Stimulated activated naive B cell treated with anti-CD40 and anti-IgM and Interleukin-4, amounts not matched to agents 10 μg/mL and 1 μg/mL and 100 μg/mL, for 72 hours (primary cell): ENCODE data around the gene OPN1LW.
A peak's percentile ranks its signal among the peaks of the same experiment; 100 is the strongest.
"Not testable (repeated sequence)": the region's sequence is repeated elsewhere in the genome, so short reads cannot be mapped to it uniquely, and the experiment has no call there.

Experiments
- ATAC-seq, 2 donors: fragments of 150-1000 bp; cut with Tn5 transposase; replicated peaks; 2 replicates each; pipeline ENCODE4 v1.10.0; 2021; ENCODE audit warnings: moderate library complexity in 1 of 2
- DNase-seq: peaks from one replicate; pipeline ENCODE4 v3.0.0; 2021
- H3K27ac Mint-ChIP-seq: one replicate; pipeline ENCODE4 v1.8.0; 2022; ENCODE audit warnings: mild to moderate bottlenecking, mixed read lengths
- H3K27me3 Mint-ChIP-seq, 2 donors: one replicate each; pipeline ENCODE4 v1.8.0; 2022; ENCODE audit warnings: mixed read lengths in 2 of 2
- H3K36me3 Mint-ChIP-seq, 2 donors: one replicate each; pipeline ENCODE4 v1.8.0; 2022; ENCODE audit warnings: mixed read lengths in 2 of 2, mild to moderate bottlenecking in 1 of 2
- H3K4me1 Mint-ChIP-seq, 2 donors: one replicate each; pipeline ENCODE4 v1.8.0; 2022; ENCODE audit warnings: mixed read lengths in 2 of 2, mild to moderate bottlenecking in 1 of 2
- H3K4me3 Mint-ChIP-seq, 2 donors: one replicate each; pipeline ENCODE4 v1.8.0; 2022; ENCODE audit warnings: mild to moderate bottlenecking in 2 of 2, mixed read lengths in 2 of 2, moderate library complexity in 1 of 2
- H3K9me3 Mint-ChIP-seq, 2 donors: one replicate each; pipeline ENCODE4 v1.8.0; 2022; ENCODE audit warnings: mixed read lengths in 2 of 2, mild to moderate bottlenecking in 1 of 2

The OPN1LW gene

GRCh38 chrX:154144010-154144409 is at the start of gene OPN1LW:
OPN1LW (plus strand) TSS chrX:154144243; CDS start chrX:154144284, 41 bp downstream.
- not testable (repeated sequence) for H3K27ac Mint-ChIP-seq, H3K4me3 Mint-ChIP-seq, H3K4me1 Mint-ChIP-seq, ATAC-seq, H3K27me3 Mint-ChIP-seq, DNase-seq, H3K9me3 Mint-ChIP-seq, H3K36me3 Mint-ChIP-seq

- Mint-ChIP-seq H3K4me1 (peaks cover 22 to 51% of the 10 kb centered on the region in 2 donors), H3K27ac (peak overlapping the region; percentile 65), H3K4me3 (peak overlapping the region; percentile 56 to 93), H3K9me3 (no peaks in the 10 kb centered on the region), H3K36me3 (peaks cover 10 to 22% of the 10 kb centered on the region in 2 donors), H3K27me3 (peaks cover 0 to 3% of the 10 kb centered on the region in 2 donors)
- DNase-seq (no peak), ATAC-seq (no peak)
Observed at GRCh38 chrX:154094833-154095232, 49.2 kb upstream of the OPN1LW start.

- peak overlapping the region; percentile 98 for H3K27ac Mint-ChIP-seq
- peak overlapping the region; percentile 93 to 95 for H3K4me3 Mint-ChIP-seq
- ATAC-seq (peak; percentile 41 to 44), DNase-seq (peak; percentile 3)
- H3K27me3 Mint-ChIP-seq = peaks cover 0 to 3% of the 10 kb centered on the region in 2 donors
- peaks cover 21 to 42% of the 10 kb centered on the region in 2 donors for H3K4me1 Mint-ChIP-seq
- no peaks in the 10 kb centered on the region for H3K9me3 Mint-ChIP-seq
- H3K36me3 Mint-ChIP-seq = peaks cover 4 to 14% of the 10 kb centered on the region in 2 donors
Observed at GRCh38 chrX:154096140-154097002, 47.7 kb upstream of the OPN1LW start.

DNA sequence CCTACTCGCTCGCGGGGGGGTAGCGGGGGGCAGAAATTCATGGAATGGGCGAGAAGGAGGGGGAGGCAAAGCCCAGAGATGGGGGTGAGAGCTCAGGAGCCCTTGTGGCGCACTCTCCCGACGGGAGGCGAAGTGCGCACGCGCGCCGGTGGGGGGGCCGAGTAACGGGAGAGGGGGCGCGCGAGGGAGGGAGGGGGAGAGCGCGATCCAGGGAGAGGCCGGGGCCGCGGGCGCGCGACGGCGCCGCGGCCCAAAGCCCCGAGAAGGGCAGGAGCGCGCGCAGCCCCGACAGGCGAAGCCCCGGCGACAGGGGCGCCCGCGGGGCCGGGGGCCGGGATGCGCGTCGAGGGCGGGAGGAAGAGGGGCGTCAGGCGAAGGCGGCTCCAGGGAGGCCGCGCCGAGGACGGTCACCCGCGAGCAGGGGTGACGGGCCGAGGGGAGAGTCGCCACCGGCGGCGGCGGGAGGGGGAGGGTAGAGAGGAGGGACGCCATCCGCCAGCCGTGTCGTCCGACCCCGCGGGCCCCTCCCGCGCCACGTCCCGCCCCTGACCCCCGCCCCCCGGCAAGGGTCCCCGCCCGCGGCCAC is 46.9 kb upstream of the OPN1LW start:
- Mint-ChIP-seq H3K36me3 (peaks cover 4 to 14% of the 10 kb centered on the region in 2 donors), H3K4me3 (peak overlapping the region; percentile 93 to 95), H3K27me3 (peaks cover 2 to 5% of the 10 kb centered on the region in 2 donors), H3K9me3 (no peaks in the 10 kb centered on the region), H3K4me1 (peaks cover 21 to 37% of the 10 kb centered on the region in 2 donors), H3K27ac (peak overlapping the region; percentile 98)
- peak; percentile 42 for DNase-seq
- peak; percentile 45 to 48 for ATAC-seq

DNA sequence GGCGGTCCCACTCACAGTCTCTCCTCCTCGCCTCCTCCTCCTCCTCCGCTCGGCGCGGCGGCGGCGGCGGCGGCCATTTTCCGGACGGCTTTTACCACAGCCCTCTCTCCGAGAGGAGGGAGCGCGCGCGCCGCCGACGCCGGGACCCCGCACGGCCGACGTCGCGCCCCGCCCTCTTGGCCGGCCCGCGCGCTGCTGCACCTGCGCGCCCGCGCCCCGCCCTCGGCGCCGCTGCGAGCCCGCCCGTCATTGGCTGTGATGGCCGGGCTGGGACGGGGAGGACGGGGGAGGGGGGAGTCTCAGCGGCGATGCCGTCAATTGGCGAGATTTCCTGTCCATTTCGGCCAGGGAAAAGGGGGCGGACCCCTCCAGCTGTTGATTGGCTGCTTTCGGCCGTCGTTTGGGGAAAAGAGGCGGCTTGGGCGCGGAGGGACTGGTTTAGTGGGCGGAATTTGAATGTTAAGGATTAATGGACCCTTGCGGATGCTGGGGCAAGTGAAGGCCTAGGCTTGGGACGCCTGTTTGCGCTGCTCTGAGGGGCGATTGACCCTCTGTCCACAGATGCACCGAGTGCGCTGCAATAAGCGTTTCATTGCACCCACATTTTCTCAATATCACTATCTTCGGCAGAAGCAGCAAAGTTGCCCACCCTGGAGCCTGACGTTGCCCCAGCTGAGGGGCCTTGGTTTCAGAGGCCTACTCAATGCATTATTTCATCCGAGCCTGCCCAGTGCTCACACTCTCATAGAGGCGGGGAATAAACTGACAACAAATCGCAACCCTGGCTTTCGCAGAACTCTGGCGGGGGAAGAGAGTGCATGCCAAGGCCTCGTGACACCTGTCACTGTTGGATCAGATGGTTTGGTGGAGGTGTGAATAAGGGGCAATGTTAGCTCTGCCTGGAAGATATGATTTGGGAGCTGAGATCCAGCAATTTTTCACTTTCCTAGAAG is 46.2 kb upstream of the OPN1LW start, which contains the start of gene MECP2:
Gene MECP2, minus strand, starts transcription at position 129 of the 953 bp plus-strand sequence.
- Mint-ChIP-seq H3K4me1 (peaks cover 21 to 29% of the 10 kb centered on the region in 2 donors), H3K36me3 (peaks cover 4 to 14% of the 10 kb centered on the region in 2 donors), H3K27ac (peak within 1 kb of the TSS; percentile 98), H3K27me3 (peaks cover 4 to 7% of the 10 kb centered on the region in 2 donors), H3K9me3 (no peaks in the 10 kb centered on the region), H3K4me3 (peak within 1 kb of the TSS; percentile 93 to 95)
- DNase-seq (peak; percentile 88), ATAC-seq (peak; percentile 86 to 90)

- Mint-ChIP-seq H3K27me3 (peaks cover 4 to 7% of the 10 kb centered on the region in 2 donors), H3K4me1 (peaks cover 21 to 26% of the 10 kb centered on the region in 2 donors), H3K9me3 (no peaks in the 10 kb centered on the region), H3K4me3 (peak overlapping the region; percentile 77 to 93), H3K27ac (no peak overlapping the region), H3K36me3 (peaks cover 4 to 14% of the 10 kb centered on the region in 2 donors)
- ATAC-seq = no peak
- DNase-seq = no peak
Observed at GRCh38 chrX:154098551-154098950, 45.5 kb upstream of the OPN1LW start.

DNA sequence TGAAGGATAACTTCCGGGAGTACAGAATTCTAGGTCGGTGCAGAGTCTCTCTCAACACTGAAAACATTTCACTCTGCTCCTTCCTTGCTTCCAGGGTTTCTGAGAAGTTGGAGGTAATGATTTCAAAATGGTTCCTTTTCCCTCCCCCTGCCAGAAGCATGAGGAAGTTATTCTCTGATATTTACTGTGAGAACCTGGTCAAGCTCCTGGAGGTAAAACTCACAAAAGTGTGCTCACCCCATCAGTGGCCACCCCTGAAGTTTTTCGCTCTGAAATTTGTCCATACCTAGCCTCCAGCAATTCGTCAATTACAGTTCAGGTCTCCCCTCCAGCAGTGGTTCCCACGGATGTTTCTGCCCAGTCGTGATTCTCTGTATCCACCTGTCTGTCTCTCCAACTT is 30.3 kb upstream of the OPN1LW start:
- Mint-ChIP-seq H3K4me3 (no peak overlapping the region), H3K27ac (no peak overlapping the region), H3K4me1 (peaks cover 0 to 9% of the 10 kb centered on the region in 2 donors), H3K9me3 (no peaks in the 10 kb centered on the region), H3K36me3 (no peaks in the 10 kb centered on the region), H3K27me3 (no peaks in the 10 kb centered on the region)
- ATAC-seq = no peak
- no peak for DNase-seq

DNA sequence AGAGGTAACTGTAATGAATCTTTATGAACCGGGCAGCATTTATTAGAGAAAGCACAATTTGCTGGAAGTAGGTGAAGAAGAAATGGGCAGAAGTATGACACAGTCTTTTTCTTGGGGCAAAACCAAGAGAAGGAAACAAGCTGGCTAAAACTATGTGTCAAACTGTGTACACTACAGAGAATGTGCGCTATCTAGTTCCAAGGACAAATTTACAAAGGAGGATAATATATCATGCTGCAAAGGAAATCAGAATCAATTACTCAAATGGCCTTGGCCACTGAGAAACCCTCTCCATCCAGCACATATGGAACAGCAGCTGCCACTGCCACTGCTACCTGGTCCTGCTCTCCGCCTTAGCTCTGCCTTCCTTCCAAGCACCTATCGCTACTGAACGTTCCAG is 29.4 kb upstream of the OPN1LW start:
- H3K9me3 Mint-ChIP-seq = no peaks in the 10 kb centered on the region
- no peak for ATAC-seq
- H3K27me3 Mint-ChIP-seq = no peaks in the 10 kb centered on the region
- DNase-seq = no peak
- H3K4me1 Mint-ChIP-seq = peaks cover 0 to 9% of the 10 kb centered on the region in 2 donors
- H3K27ac Mint-ChIP-seq = no peak overlapping the region
- H3K4me3 Mint-ChIP-seq = no peak overlapping the region
- H3K36me3 Mint-ChIP-seq = no peaks in the 10 kb centered on the region

- Mint-ChIP-seq H3K27me3 (no peaks in the 10 kb centered on the region), H3K9me3 (no peaks in the 10 kb centered on the region), H3K27ac (no peak overlapping the region), H3K4me3 (no peak overlapping the region), H3K4me1 (peaks cover 0 to 9% of the 10 kb centered on the region in 2 donors), H3K36me3 (no peaks in the 10 kb centered on the region)
- DNase-seq = no peak
- no peak for ATAC-seq
Observed at GRCh38 chrX:154115071-154115470, 29.0 kb upstream of the OPN1LW start.

- DNase-seq (no peak), ATAC-seq (no peak)
- Mint-ChIP-seq H3K27ac (no peak overlapping the region), H3K4me1 (peaks cover 0 to 9% of the 10 kb centered on the region in 2 donors), H3K27me3 (no peaks in the 10 kb centered on the region), H3K9me3 (no peaks in the 10 kb centered on the region), H3K4me3 (no peak overlapping the region), H3K36me3 (no peaks in the 10 kb centered on the region)
Observed at GRCh38 chrX:154115750-154116149, 28.3 kb upstream of the OPN1LW start.

- ATAC-seq (no peak), DNase-seq (no peak)
- H3K9me3 Mint-ChIP-seq = peaks cover 0 to 3% of the 10 kb centered on the region in 2 donors
- no peak overlapping the region for H3K4me3 Mint-ChIP-seq
- peaks cover 0 to 9% of the 10 kb centered on the region in 2 donors for H3K4me1 Mint-ChIP-seq
- H3K36me3 Mint-ChIP-seq = no peaks in the 10 kb centered on the region
- H3K27ac Mint-ChIP-seq = no peak overlapping the region
- no peaks in the 10 kb centered on the region for H3K27me3 Mint-ChIP-seq
Observed at GRCh38 chrX:154116426-154117211, 27.4 kb upstream of the OPN1LW start.

GRCh38 chrX:154117566-154117965 is 26.5 kb upstream of the OPN1LW start:
- peaks cover 0 to 3% of the 10 kb centered on the region in 2 donors for H3K9me3 Mint-ChIP-seq
- H3K27ac Mint-ChIP-seq = no peak overlapping the region

DNA sequence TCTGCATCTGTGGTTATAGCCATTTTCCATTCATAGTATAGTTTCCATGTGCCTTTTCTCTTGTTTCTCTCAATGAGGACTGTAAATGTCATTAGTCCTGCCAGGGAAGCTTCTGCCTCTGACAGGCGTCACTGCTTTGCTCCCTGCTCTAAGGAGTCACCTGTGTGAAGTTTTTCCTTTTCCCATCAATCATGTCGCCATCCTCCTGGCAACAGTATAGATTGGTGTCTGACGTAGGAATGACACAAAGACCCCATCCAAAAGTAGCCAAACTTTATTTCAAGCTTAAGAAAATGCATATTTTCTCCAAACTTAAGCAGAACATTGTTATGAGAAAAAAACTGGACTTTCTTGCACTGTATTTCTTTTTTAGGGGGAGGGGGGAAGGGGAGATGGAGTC is 23.5 kb upstream of the OPN1LW start:
- H3K36me3 Mint-ChIP-seq = no peaks in the 10 kb centered on the region
- ATAC-seq (no peak), DNase-seq (no peak)
- no peak overlapping the region for H3K27ac Mint-ChIP-seq
- H3K9me3 Mint-ChIP-seq = peaks cover 0 to 3% of the 10 kb centered on the region in 2 donors
- H3K4me3 Mint-ChIP-seq = no peak overlapping the region
- no peaks in the 10 kb centered on the region for H3K27me3 Mint-ChIP-seq
- H3K4me1 Mint-ChIP-seq = peaks cover 5 to 15% of the 10 kb centered on the region in 2 donors

More at GRCh38 chrX:154117566-154117965, 26.5 kb upstream of the OPN1LW start:
- H3K4me3 Mint-ChIP-seq = no peak overlapping the region
- no peaks in the 10 kb centered on the region for H3K27me3 Mint-ChIP-seq
- no peaks in the 10 kb centered on the region for H3K36me3 Mint-ChIP-seq
- H3K4me1 Mint-ChIP-seq = peaks cover 0 to 14% of the 10 kb centered on the region in 2 donors
- no peak for ATAC-seq
- DNase-seq = no peak
